Measurements from ENCODE around the gene ANKRD49.
A peak's percentile ranks its signal among the peaks of the same experiment; 100 is the strongest.

The ANKRD49 gene

DNA sequence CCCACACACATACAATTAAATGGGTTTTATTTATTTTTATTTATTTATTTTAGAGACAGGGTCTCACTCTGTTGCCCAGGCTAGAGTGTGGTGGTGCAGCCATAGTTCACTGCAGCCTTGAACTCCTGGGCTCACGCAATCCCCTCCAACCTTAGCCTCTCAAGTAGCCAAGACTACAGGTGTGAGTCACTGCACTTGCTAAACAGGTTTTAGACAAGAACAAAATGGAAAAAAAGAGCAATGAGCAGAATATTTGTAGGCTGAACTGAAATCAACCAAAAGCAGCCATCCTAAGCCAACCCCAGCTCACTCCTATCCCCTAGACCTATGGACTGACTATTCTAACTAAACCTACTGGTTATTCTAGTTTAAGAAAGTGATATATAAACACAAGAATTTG, 37.9 kb upstream of the ANKRD49 start:
- no peak overlapping the region for H2BK5ac ChIP-seq (ENCODE audit: low read depth, low read length, poor library complexity)
- H4K12ac ChIP-seq (ENCODE audit: low read depth, low read length), result no peak overlapping the region
- H2BK120ac ChIP-seq (ENCODE audit: insufficient read depth, low read length, poor library complexity), result no peak overlapping the region
- no peak overlapping the region for H2BK12ac ChIP-seq (ENCODE audit: low read length)
- no peak overlapping the region for H4K8ac ChIP-seq (ENCODE audit: low read depth, low read length)
- H2AK5ac ChIP-seq (ENCODE audit: low read length), result no peak overlapping the region
- no peaks in the 10 kb centered on the region for H3K9me3 ChIP-seq (ENCODE audit: insufficient read depth, low read depth, low read length)
- H3K9ac ChIP-seq (ENCODE audit: low read length), result no peak overlapping the region
- H3K14ac ChIP-seq (ENCODE audit: low read length), result no peak overlapping the region
- no peak overlapping the region for H3K4me2 ChIP-seq (ENCODE audit: low read length)
- no peak overlapping the region for H2AFZ ChIP-seq (ENCODE audit: insufficient read depth, low read length, poor library complexity)
- H3K23ac ChIP-seq (ENCODE audit: low read length), result no peak overlapping the region
- no peak overlapping the region for H3K4ac ChIP-seq (ENCODE audit: low read depth, low read length)
- H3K4me3 ChIP-seq (ENCODE audit: low read depth, low read length), result no peak overlapping the region
- peaks cover 0 to 2% of the 10 kb centered on the region in 2 experiments for H3K4me1 ChIP-seq (ENCODE audit: control insufficient read depth in 1 of 2, insufficient read depth in 2 of 2, low read length in 2 of 2)
- H3K79me1 ChIP-seq (ENCODE audit: low read length), result no peaks in the 10 kb centered on the region
- WGBS (ENCODE audit: extremely low coverage, insufficient coverage, insufficient read length), result no CpG with 5 or more reads among the region's 1 CpG
- H3K79me2 ChIP-seq (ENCODE audit: control insufficient read depth, insufficient read depth, low read length, poor library complexity), result no peaks in the 10 kb centered on the region
- no peaks in the 10 kb centered on the region for H3K27me3 ChIP-seq (ENCODE audit: insufficient read depth, low read length)
- H4K91ac ChIP-seq (ENCODE audit: low read depth, low read length), result no peak overlapping the region
- peak; percentile 83 to 92 for DNase-seq
- no peak overlapping the region for H3K27ac ChIP-seq (ENCODE audit: low read depth, low read length)
- H3K18ac ChIP-seq (ENCODE audit: low read length), result no peak overlapping the region
- H3K36me3 ChIP-seq (ENCODE audit: control insufficient read depth in 1 of 2, insufficient read depth in 2 of 2, low read length in 2 of 2), result no peaks in the 10 kb centered on the region

DNA sequence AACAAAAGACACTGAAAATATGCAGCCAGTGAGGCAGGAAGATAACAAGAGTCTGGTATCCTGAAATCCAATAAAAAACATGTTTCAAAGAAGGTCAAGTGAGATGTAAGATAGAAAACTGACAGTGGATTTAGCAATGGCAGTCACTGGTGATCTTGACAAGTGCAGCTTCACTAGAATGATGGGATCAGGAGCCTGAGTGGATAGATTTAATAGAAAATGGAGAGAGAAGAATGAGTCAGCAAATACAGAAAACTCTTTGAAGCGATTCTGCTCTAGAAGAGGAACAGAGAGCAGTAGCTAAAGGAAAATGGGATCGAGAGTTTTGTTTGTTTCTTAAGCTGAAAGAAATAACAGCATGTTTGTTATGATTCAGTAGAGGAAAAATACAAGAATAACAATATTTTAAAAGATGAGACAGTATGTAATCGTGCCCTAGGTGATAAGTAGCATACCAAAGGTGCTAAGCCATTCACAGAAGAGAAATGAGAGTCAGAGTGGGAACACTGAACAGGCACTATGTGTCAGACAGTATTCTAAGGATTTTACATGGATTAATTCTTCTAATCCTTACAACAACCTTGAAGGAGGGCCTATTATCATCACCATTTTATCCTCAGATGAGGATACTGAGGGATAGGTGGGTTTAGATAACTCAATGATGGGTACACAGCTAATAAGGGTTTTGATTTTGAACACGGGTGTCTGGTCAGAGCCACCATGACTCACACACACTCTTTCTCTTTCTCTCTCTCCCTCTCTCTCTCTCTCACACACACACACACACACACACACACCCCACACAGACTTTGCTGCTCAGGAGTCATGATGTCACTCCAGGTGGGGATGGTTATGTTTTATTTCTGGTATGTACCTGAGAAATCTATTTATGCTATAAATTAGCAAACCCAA, 36.4 kb upstream of the ANKRD49 start:
- Histone ChIP-seq H2BK12ac (ENCODE audit: low read length) (no peak overlapping the region), H3K9me3 (ENCODE audit: insufficient read depth, low read depth, low read length) (no peaks in the 10 kb centered on the region), H2BK120ac (ENCODE audit: insufficient read depth, low read length, poor library complexity) (no peak overlapping the region), H3K27ac (ENCODE audit: low read depth, low read length) (peak overlapping the region; percentile 1), H3K4ac (ENCODE audit: low read depth, low read length) (no peak overlapping the region), H2BK5ac (ENCODE audit: low read depth, low read length, poor library complexity) (no peak overlapping the region), H3K4me1 (ENCODE audit: control insufficient read depth in 1 of 2, insufficient read depth in 2 of 2, low read length in 2 of 2) (peaks cover 0 to 2% of the 10 kb centered on the region in 2 experiments), H3K9ac (ENCODE audit: low read length) (no peak overlapping the region), H3K18ac (ENCODE audit: low read length) (no peak overlapping the region), H2AFZ (ENCODE audit: insufficient read depth, low read length, poor library complexity) (no peak overlapping the region), H4K8ac (ENCODE audit: low read depth, low read length) (no peak overlapping the region), H4K91ac (ENCODE audit: low read depth, low read length) (no peak overlapping the region), H3K27me3 (ENCODE audit: insufficient read depth, low read length) (no peaks in the 10 kb centered on the region), H3K36me3 (ENCODE audit: control insufficient read depth in 1 of 2, insufficient read depth in 2 of 2, low read length in 2 of 2) (no peaks in the 10 kb centered on the region), H3K4me3 (ENCODE audit: low read depth, low read length) (no peak overlapping the region), H4K12ac (ENCODE audit: low read depth, low read length) (peak overlapping the region; percentile 62), H3K79me1 (ENCODE audit: low read length) (no peaks in the 10 kb centered on the region), H3K23ac (ENCODE audit: low read length) (no peak overlapping the region), H3K14ac (ENCODE audit: low read length) (no peak overlapping the region), H2AK5ac (ENCODE audit: low read length) (no peak overlapping the region), H3K79me2 (ENCODE audit: control insufficient read depth, insufficient read depth, low read length, poor library complexity) (no peaks in the 10 kb centered on the region), H3K4me2 (ENCODE audit: low read length) (no peak overlapping the region)
- WGBS (ENCODE audit: extremely low coverage, insufficient coverage, insufficient read length), result no CpG with 5 or more reads among the region's 4 CpGs
- peak in 1 of 2 donors; percentile 31 for DNase-seq

DNA sequence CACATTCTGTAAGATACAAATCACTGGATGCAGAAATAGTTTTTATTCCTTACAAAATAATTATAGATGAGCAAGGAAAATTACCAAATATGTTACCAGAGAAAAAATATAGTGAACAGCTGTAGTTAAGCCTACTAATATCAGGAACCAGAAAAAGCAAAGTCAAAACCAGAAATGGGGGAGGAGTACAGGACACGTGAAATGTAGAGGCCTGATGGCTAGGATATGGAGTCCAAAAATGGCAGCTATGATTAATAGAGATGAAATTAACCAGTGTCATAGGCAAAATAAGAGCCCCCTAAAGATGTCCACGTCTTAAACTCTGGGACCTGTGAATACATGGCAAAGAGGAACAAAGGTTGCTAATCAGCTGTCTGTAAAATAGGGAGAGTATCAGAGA, 34.2 kb upstream of the ANKRD49 start:
- Histone ChIP-seq H3K4me1 (ENCODE audit: control insufficient read depth in 1 of 2, insufficient read depth in 2 of 2, low read length in 2 of 2) (peaks cover 0 to 2% of the 10 kb centered on the region in 2 experiments), H3K4me3 (ENCODE audit: low read depth, low read length) (no peak overlapping the region), H3K27ac (ENCODE audit: low read depth, low read length) (no peak overlapping the region), H3K79me2 (ENCODE audit: control insufficient read depth, insufficient read depth, low read length, poor library complexity) (no peaks in the 10 kb centered on the region), H2BK12ac (ENCODE audit: low read length) (no peak overlapping the region), H3K27me3 (ENCODE audit: insufficient read depth, low read length) (no peaks in the 10 kb centered on the region), H3K79me1 (ENCODE audit: low read length) (no peaks in the 10 kb centered on the region), H3K9me3 (ENCODE audit: insufficient read depth, low read depth, low read length) (no peaks in the 10 kb centered on the region), H2BK5ac (ENCODE audit: low read depth, low read length, poor library complexity) (no peak overlapping the region), H3K18ac (ENCODE audit: low read length) (no peak overlapping the region), H3K23ac (ENCODE audit: low read length) (no peak overlapping the region), H4K91ac (ENCODE audit: low read depth, low read length) (no peak overlapping the region), H2AK5ac (ENCODE audit: low read length) (no peak overlapping the region), H4K8ac (ENCODE audit: low read depth, low read length) (no peak overlapping the region), H3K9ac (ENCODE audit: low read length) (no peak overlapping the region), H3K4ac (ENCODE audit: low read depth, low read length) (no peak overlapping the region), H4K12ac (ENCODE audit: low read depth, low read length) (no peak overlapping the region), H2BK120ac (ENCODE audit: insufficient read depth, low read length, poor library complexity) (no peak overlapping the region), H3K4me2 (ENCODE audit: low read length) (no peak overlapping the region), H3K14ac (ENCODE audit: low read length) (no peak overlapping the region), H2AFZ (ENCODE audit: insufficient read depth, low read length, poor library complexity) (no peak overlapping the region), H3K36me3 (ENCODE audit: control insufficient read depth in 1 of 2, insufficient read depth in 2 of 2, low read length in 2 of 2) (no peaks in the 10 kb centered on the region)
- DNase-seq, result no peak
- WGBS (ENCODE audit: extremely low coverage, insufficient coverage, insufficient read length), result no CpG with 5 or more reads among the region's 2 CpGs

DNA sequence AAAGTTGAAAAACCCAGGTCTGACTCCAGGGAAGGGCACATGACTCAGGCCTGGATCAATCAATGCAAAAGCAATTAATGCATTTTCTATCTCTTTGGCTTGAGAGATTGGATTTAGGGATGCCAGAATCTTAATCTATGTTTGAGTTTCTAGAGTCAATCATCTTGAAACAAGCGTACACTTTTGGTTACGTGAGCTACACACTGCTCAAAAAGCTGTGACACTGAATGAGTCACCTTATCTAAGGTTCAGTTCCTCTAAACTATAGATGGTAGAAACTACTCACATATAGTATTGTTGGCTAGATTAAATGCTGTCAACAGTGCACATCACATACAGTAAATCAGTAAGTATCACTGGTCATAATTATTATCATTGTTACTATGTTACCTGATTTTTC, 24.4 kb upstream of the ANKRD49 start:
- no peaks in the 10 kb centered on the region for H3K79me2 ChIP-seq (ENCODE audit: control insufficient read depth, insufficient read depth, low read length, poor library complexity)
- no peak overlapping the region for H2AFZ ChIP-seq (ENCODE audit: insufficient read depth, low read length, poor library complexity)
- H3K18ac ChIP-seq (ENCODE audit: low read length), result no peak overlapping the region
- H3K79me1 ChIP-seq (ENCODE audit: low read length), result no peaks in the 10 kb centered on the region
- no peak overlapping the region for H2BK5ac ChIP-seq (ENCODE audit: low read depth, low read length, poor library complexity)
- no CpG with 5 or more reads among the region's 2 CpGs for WGBS (ENCODE audit: extremely low coverage, insufficient coverage, insufficient read length)
- H3K4me3 ChIP-seq (ENCODE audit: low read depth, low read length), result no peak overlapping the region
- no peak overlapping the region for H3K9ac ChIP-seq (ENCODE audit: low read length)
- H3K23ac ChIP-seq (ENCODE audit: low read length), result no peak overlapping the region
- H2AK5ac ChIP-seq (ENCODE audit: low read length), result no peak overlapping the region
- no peaks in the 10 kb centered on the region for H3K4me1 ChIP-seq (ENCODE audit: control insufficient read depth in 1 of 2, insufficient read depth in 2 of 2, low read length in 2 of 2)
- DNase-seq, result no peak
- no peak overlapping the region for H3K4me2 ChIP-seq (ENCODE audit: low read length)
- H3K9me3 ChIP-seq (ENCODE audit: insufficient read depth, low read depth, low read length), result no peaks in the 10 kb centered on the region
- H2BK12ac ChIP-seq (ENCODE audit: low read length), result no peak overlapping the region
- no peak overlapping the region for H2BK120ac ChIP-seq (ENCODE audit: insufficient read depth, low read length, poor library complexity)
- no peak overlapping the region for H3K4ac ChIP-seq (ENCODE audit: low read depth, low read length)
- no peak overlapping the region for H3K27ac ChIP-seq (ENCODE audit: low read depth, low read length)
- H3K14ac ChIP-seq (ENCODE audit: low read length), result no peak overlapping the region
- no peaks in the 10 kb centered on the region for H3K27me3 ChIP-seq (ENCODE audit: insufficient read depth, low read length)
- no peak overlapping the region for H4K91ac ChIP-seq (ENCODE audit: low read depth, low read length)
- H3K36me3 ChIP-seq (ENCODE audit: control insufficient read depth in 1 of 2, insufficient read depth in 2 of 2, low read length in 2 of 2), result no peaks in the 10 kb centered on the region
- H4K8ac ChIP-seq (ENCODE audit: low read depth, low read length), result no peak overlapping the region
- no peak overlapping the region for H4K12ac ChIP-seq (ENCODE audit: low read depth, low read length)
